ENCODE measurements around the gene RNF181. TPM values are rescaled to one million over a fixed set of nuclear protein-coding genes. Genes with fewer than 3 reads are reported as not detected.

Gene RNF181
- total RNA-seq, 1 experiment from 2014 or later, result 77.5 TPM

DNA sequence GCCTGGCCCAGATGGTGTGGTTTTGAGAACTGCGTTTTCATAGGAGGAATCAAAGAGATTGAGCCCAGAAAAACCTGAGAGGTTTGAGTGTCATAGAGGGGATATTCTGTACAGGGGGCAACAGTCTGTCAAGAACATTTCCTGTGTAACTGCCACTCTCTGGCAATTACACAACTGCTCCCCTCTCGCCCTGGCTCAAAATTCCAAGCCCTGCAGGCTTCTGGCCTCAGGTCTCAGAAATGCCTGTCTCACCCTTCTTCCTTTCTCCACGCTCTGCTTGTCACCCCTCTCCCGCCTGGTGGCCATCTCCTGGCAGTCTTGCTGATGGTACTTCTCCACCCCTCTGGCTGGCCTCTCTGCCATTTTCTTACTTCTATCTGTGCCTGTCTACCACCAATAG is 7.3 kb upstream of the RNF181 start:
- POLR2A ChIA-PET, result no interaction called here
- Histone ChIP-seq H2AFZ (ENCODE audit: low read depth, low read length, poor library complexity, severe bottlenecking) (no peak overlapping the region), H3K9me3 (ENCODE audit: control insufficient read depth in 1 of 2, insufficient read depth in 1 of 2, low read depth in 1 of 2, low read length in 2 of 2) (no peaks in the 10 kb centered on the region), H3K9ac (ENCODE audit: low read length) (no peak overlapping the region), H3K9me2 (ENCODE audit: insufficient read depth) (no peaks in the 10 kb centered on the region), H3K4me2 (ENCODE audit: low read length) (no peak overlapping the region), H3K36me3 (ENCODE audit: control insufficient read depth in 1 of 2, insufficient read depth in 2 of 2, low read length in 2 of 2) (no peaks in the 10 kb centered on the region), H3K27ac (ENCODE audit: low read depth, low read length) (no peak overlapping the region), H3K4me1 (ENCODE audit: control insufficient read depth in 1 of 2, insufficient read depth in 2 of 2, low read length in 2 of 2) (peaks cover 20 to 32% of the 10 kb centered on the region in 2 experiments), H3K27me3 (ENCODE audit: insufficient read depth, low read length) (no peaks in the 10 kb centered on the region), H4K20me1 (ENCODE audit: insufficient read depth) (no peaks in the 10 kb centered on the region), H3K79me2 (ENCODE audit: insufficient read depth, low read length) (no peaks in the 10 kb centered on the region), H3K4me3 (replicated peaks in 1 of 2; ENCODE audit: low read depth in 1 of 2, low read length in 2 of 2) (no peak overlapping the region)
- CTCF ChIA-PET, result no interaction called here
- intact Hi-C loops (cut with micrococcal nuclease), result no loop called here
- TF ChIP-seq EZH2phosphoT487 (IDR thresholded peaks at IDR 0.05; ENCODE audit: borderline replicate concordance) (no peak), ELF1 (IDR thresholded peaks at IDR 0.05; ENCODE audit: borderline replicate concordance, low read depth) (no peak), EZH2 (IDR thresholded peaks at IDR 0.05) (no peak), ZNF274 (IDR thresholded peaks at IDR 0.05; ENCODE audit: low read depth, low read length) (no peak), SRF (IDR thresholded peaks at IDR 0.05; ENCODE audit: low read depth) (no peak), CBX3 (IDR thresholded peaks at IDR 0.05; ENCODE audit: low read depth) (no peak), POLR2AphosphoS5 (IDR thresholded peaks at IDR 0.05; ENCODE audit: low read depth, low read length) (no peak), JUND (IDR thresholded peaks at IDR 0.05) (no peak), YY1 (IDR thresholded peaks at IDR 0.05; ENCODE audit: extremely low read depth, insufficient replicate concordance, low read depth, low read length) (no peak), RAD21 (IDR thresholded peaks at IDR 0.05; ENCODE audit: low read depth) (no peak), TCF7L2 (IDR thresholded peaks at IDR 0.05; ENCODE audit: borderline replicate concordance, extremely low read depth, insufficient read depth, insufficient read length) (no peak), ZFX (IDR thresholded peaks at IDR 0.05) (no peak), SP1 (IDR thresholded peaks at IDR 0.05; ENCODE audit: low read depth) (no peak), SIN3A (IDR thresholded peaks at IDR 0.05; ENCODE audit: low read depth) (no peak), POLR2A (IDR thresholded peaks at IDR 0.05; ENCODE audit: borderline replicate concordance, extremely low read depth, insufficient read depth, insufficient read length) (no peak), FOSL1 (IDR thresholded peaks at IDR 0.05; ENCODE audit: low read depth) (no peak)
- TF ChIP-seq, protein P1, sequence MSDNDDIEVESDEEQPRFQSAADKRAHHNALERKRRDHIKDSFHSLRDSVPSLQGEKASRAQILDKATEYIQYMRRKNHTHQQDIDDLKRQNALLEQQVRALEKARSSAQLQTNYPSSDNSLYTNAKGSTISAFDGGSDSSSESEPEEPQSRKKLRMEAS (IDR thresholded peaks at IDR 0.05), result no peak
- TF ChIP-seq, protein P2, sequence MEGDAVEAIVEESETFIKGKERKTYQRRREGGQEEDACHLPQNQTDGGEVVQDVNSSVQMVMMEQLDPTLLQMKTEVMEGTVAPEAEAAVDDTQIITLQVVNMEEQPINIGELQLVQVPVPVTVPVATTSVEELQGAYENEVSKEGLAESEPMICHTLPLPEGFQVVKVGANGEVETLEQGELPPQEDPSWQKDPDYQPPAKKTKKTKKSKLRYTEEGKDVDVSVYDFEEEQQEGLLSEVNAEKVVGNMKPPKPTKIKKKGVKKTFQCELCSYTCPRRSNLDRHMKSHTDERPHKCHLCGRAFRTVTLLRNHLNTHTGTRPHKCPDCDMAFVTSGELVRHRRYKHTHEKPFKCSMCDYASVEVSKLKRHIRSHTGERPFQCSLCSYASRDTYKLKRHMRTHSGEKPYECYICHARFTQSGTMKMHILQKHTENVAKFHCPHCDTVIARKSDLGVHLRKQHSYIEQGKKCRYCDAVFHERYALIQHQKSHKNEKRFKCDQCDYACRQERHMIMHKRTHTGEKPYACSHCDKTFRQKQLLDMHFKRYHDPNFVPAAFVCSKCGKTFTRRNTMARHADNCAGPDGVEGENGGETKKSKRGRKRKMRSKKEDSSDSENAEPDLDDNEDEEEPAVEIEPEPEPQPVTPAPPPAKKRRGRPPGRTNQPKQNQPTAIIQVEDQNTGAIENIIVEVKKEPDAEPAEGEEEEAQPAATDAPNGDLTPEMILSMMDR (IDR thresholded peaks at IDR 0.05 in 2 of 3, conservative IDR thresholded peaks at IDR 0.05 in 1 of 3; ENCODE audit: borderline replicate concordance in 1 of 3, insufficient read depth in 1 of 3, low read depth in 2 of 3, low read length in 2 of 3), result no peak
- TF ChIP-seq, protein P3, sequence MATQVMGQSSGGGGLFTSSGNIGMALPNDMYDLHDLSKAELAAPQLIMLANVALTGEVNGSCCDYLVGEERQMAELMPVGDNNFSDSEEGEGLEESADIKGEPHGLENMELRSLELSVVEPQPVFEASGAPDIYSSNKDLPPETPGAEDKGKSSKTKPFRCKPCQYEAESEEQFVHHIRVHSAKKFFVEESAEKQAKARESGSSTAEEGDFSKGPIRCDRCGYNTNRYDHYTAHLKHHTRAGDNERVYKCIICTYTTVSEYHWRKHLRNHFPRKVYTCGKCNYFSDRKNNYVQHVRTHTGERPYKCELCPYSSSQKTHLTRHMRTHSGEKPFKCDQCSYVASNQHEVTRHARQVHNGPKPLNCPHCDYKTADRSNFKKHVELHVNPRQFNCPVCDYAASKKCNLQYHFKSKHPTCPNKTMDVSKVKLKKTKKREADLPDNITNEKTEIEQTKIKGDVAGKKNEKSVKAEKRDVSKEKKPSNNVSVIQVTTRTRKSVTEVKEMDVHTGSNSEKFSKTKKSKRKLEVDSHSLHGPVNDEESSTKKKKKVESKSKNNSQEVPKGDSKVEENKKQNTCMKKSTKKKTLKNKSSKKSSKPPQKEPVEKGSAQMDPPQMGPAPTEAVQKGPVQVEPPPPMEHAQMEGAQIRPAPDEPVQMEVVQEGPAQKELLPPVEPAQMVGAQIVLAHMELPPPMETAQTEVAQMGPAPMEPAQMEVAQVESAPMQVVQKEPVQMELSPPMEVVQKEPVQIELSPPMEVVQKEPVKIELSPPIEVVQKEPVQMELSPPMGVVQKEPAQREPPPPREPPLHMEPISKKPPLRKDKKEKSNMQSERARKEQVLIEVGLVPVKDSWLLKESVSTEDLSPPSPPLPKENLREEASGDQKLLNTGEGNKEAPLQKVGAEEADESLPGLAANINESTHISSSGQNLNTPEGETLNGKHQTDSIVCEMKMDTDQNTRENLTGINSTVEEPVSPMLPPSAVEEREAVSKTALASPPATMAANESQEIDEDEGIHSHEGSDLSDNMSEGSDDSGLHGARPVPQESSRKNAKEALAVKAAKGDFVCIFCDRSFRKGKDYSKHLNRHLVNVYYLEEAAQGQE (IDR thresholded peaks at IDR 0.05; ENCODE audit: low read depth), result no peak
- TF ChIP-seq, protein P4, sequence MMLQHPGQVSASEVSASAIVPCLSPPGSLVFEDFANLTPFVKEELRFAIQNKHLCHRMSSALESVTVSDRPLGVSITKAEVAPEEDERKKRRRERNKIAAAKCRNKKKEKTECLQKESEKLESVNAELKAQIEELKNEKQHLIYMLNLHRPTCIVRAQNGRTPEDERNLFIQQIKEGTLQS (IDR thresholded peaks at IDR 0.05), result no peak
- RAD21 ChIA-PET (ENCODE audit: low non-redundant PET in 1 of 2, low total read pairs in 2 of 2, uncharacterized antibody in 2 of 2, unreplicated experiment in 2 of 2), result no interaction called here
- DNase-seq (ENCODE audit: low read depth, low spot score) (no peak), ATAC-seq (no peak)
- no TSS peak for BruUV-seq (replicated peaks)
